ENCODE results near the gene SIDT2. TPM values are rescaled to one million over a fixed set of nuclear protein-coding genes. Genes with fewer than 3 reads are reported as not detected.

The SIDT2 gene
- total and polyA plus RNA-seq, 2 of the 8 experiments (the other 6 are each of a cell fraction or from before 2014, with no cell fraction given): 18.5 to 21.1 TPM

- TF ChIP-seq ATF2 (IDR thresholded peaks at IDR 0.05; ENCODE audit: low read length) (no peak), SIRT6 (IDR thresholded peaks at IDR 0.05; ENCODE audit: low read length) (no peak), TAF7 (optimal IDR thresholded peaks at IDR 0.05; ENCODE audit: borderline replicate concordance, low read depth, low read length) (no peak), EZH2 (IDR thresholded peaks at IDR 0.05; ENCODE audit: low read depth, low read length, severe bottlenecking) (no peak), SP4 (IDR thresholded peaks at IDR 0.05; ENCODE audit: low read length) (no peak), CBX8 (IDR thresholded peaks at IDR 0.05; ENCODE audit: borderline replicate concordance, low read depth, low read length) (no peak), YY1 (IDR thresholded peaks at IDR 0.05; ENCODE audit: low read depth, low read length) (no peak)
Observed at GRCh38 chr11:117197006-117197405, 18.5 kb downstream of the SIDT2 start (continued).

All from H1 (cell line).